K562 (cell line): ENCODE measurements around the gene PMEPA1.

ENCODE experiments used
- ATF1 ChIP-seq, 2 experiments: fragments of 450-650 bp in 1 of 2; IDR thresholded peaks; 2 replicates each; pipeline ENCODE4 v1.6.1; 2016; ENCODE audit warnings: missing compliant biosample characterization in 1 of 2, missing genetic modification characterization in 1 of 2
- BRD4 ChIP-seq: fragments of 200-600 bp; sonication (generic); IDR thresholded peaks from 2 replicates; pipeline ENCODE4 v1.6.1; 2017; ENCODE audit warnings: inconsistent platforms
- CEBPB ChIP-seq: fragments of 450-650 bp; IDR thresholded peaks from 2 replicates; pipeline ENCODE4 v1.6.1; 2016; ENCODE audit warnings: missing genetic modification characterization, missing compliant biosample characterization
- HDGF ChIP-seq: fragments of 450-650 bp; IDR thresholded peaks from 2 replicates; pipeline ENCODE4 v1.6.1; 2016
- HIVEP1 ChIP-seq: fragments of 250-450 bp; sonication (Bioruptor Pico); IDR thresholded peaks from 2 replicates; pipeline ENCODE4 v1.4.0; 2020; ENCODE audit warnings: mild to moderate bottlenecking
- HOMEZ ChIP-seq: fragments of 250-450 bp; sonication (Bioruptor Pico); IDR thresholded peaks from 2 replicates; pipeline ENCODE4 v1.4.0; 2020; ENCODE audit warnings: mild to moderate bottlenecking, moderate library complexity
- MXD1 ChIP-seq: fragments of 250-450 bp; sonication (Bioruptor Pico); IDR thresholded peaks from 2 replicates; pipeline ENCODE4 v1.8.0; 2021; ENCODE audit warnings: borderline replicate concordance, mild to moderate bottlenecking, moderate library complexity; ENCODE audit not compliant: poor library complexity, severe bottlenecking
- PCBP2 ChIP-seq: fragments of 200-400 bp; formaldehyde crosslinking; IDR thresholded peaks from 2 replicates; pipeline ENCODE4 v1.6.1; 2018; ENCODE audit warnings: low read length, low read depth, mild to moderate bottlenecking, moderate library complexity; ENCODE audit not compliant: poor library complexity, severe bottlenecking
- POLR2AphosphoS5 ChIP-seq: IDR thresholded peaks from 2 replicates; pipeline ENCODE4 v1.6.1; 2011; ENCODE audit warnings: mild to moderate bottlenecking, low read depth, low read length, moderate library complexity; ENCODE audit not compliant: control insufficient read depth, insufficient read depth
- TF ChIP-seq, protein P1 (sequence below), 3 experiments: IDR thresholded peaks in 2 of 3; conservative IDR thresholded peaks in 1 of 3; 2 replicates each; pipeline ENCODE4 v1.5.1; 2011 to 2012; ENCODE audit warnings: low read length in 3 of 3, mild to moderate bottlenecking in 3 of 3, control low read depth in 2 of 3, improper control_type of control experiment in 1 of 3, inconsistent platforms in 1 of 3, low read depth in 1 of 3, mixed read lengths in 1 of 3, moderate library complexity in 1 of 3; ENCODE audit not compliant: insufficient read depth in 2 of 3

DNA sequence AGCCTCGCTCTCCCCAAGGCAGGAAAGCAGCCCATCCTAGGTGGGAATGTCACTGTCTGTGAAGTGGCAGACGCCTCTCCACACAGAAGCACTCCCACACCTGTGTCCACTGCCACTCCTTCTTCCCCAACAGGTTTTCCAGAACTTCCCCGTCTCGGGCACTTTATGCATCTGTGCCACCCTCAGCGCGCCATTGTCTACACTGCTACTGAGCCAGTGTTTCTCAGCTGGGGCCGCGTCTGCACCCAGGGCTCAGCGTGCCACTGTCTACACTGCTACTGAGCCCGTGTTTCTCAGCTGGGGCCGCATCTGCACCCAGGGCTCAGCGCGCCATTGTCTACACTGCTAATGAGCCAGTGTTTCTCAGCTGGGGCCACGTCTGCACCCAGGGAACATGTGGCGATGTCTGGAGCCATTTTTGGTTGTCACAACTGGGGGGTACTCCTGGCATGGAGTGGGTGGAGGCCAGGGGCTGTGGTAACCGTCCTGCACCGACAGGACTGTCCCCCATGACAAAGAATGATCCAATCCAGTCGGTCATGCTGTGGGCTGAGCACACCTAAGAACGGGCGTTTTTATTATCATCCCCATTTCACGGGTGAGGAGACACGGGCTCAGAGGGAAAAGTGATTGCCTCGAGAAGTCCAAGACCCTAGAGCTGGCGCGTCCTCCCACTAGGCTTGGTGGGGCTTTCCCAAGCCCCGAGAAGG lies 47.9 kb downstream of the PMEPA1 start:
- TF ChIP-seq HDGF (no peak), MXD1 (CRISPR knock-in tag) (no peak), ATF1 (CRISPR knock-in tag; IDR thresholded peaks at IDR 0.05) (no peak), ATF1 (tag; IDR thresholded peaks at IDR 0.05) (no peak), POLR2AphosphoS5 (no peak), HIVEP1 (no peak), HOMEZ (CRISPR knock-in tag) (no peak), PCBP2 (no peak), BRD4 (no peak), CEBPB (tag) (no peak)
- TF ChIP-seq, protein P1, sequence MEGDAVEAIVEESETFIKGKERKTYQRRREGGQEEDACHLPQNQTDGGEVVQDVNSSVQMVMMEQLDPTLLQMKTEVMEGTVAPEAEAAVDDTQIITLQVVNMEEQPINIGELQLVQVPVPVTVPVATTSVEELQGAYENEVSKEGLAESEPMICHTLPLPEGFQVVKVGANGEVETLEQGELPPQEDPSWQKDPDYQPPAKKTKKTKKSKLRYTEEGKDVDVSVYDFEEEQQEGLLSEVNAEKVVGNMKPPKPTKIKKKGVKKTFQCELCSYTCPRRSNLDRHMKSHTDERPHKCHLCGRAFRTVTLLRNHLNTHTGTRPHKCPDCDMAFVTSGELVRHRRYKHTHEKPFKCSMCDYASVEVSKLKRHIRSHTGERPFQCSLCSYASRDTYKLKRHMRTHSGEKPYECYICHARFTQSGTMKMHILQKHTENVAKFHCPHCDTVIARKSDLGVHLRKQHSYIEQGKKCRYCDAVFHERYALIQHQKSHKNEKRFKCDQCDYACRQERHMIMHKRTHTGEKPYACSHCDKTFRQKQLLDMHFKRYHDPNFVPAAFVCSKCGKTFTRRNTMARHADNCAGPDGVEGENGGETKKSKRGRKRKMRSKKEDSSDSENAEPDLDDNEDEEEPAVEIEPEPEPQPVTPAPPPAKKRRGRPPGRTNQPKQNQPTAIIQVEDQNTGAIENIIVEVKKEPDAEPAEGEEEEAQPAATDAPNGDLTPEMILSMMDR (IDR thresholded peaks at IDR 0.05 in 2 of 3, conservative IDR thresholded peaks at IDR 0.05 in 1 of 3; ENCODE audit: insufficient read depth in 2 of 3, low read depth in 1 of 3, low read length in 3 of 3): no peak
